DOHH2 (cell line): Measurements from ENCODE around the gene CCBE1.

Experiments
- H3F3A ChIP-seq: fragments of 200-600 bp; sonication (generic), shearing (Covaris generic); 2 replicates; pipeline ENCODE4 v1.6.0; 2016; ENCODE audit warnings: antibody characterized with exemption, mild to moderate bottlenecking; ENCODE audit not compliant: control insufficient read depth, insufficient read depth
- H3K27ac ChIP-seq: fragments of 200-600 bp; sonication (generic); 2 replicates; pipeline ENCODE4 v1.5.1; 2014; ENCODE audit warnings: low read depth, mild to moderate bottlenecking, low read length, moderate library complexity
- H3K27me3 ChIP-seq: fragments of 200-600 bp; sonication (generic); 2 replicates; pipeline ENCODE4 v1.6.1; 2014; ENCODE audit warnings: mild to moderate bottlenecking, low read length, mixed read lengths; ENCODE audit not compliant: control insufficient read depth
- H3K36me3 ChIP-seq: fragments of 200-600 bp; sonication (generic); 2 replicates; pipeline ENCODE4 v1.6.1; 2014; ENCODE audit warnings: mild to moderate bottlenecking, low read length, moderate library complexity, mixed read lengths; ENCODE audit not compliant: control insufficient read depth
- H3K4me1 ChIP-seq: fragments of 200-600 bp; sonication (generic); 2 replicates; pipeline ENCODE4 v1.6.1; 2014; ENCODE audit warnings: mild to moderate bottlenecking, low read length, mixed read lengths; ENCODE audit not compliant: control insufficient read depth
- H3K4me2 ChIP-seq: fragments of 200-600 bp; sonication (generic); 2 replicates; pipeline ENCODE4 v1.6.0; 2014; ENCODE audit warnings: mild to moderate bottlenecking, low read length, moderate library complexity
- H3K4me3 ChIP-seq: fragments of 200-600 bp; sonication (generic); 2 replicates; pipeline ENCODE4 v1.5.1; 2014; ENCODE audit warnings: mild to moderate bottlenecking, low read length, mixed read lengths
- H3K79me2 ChIP-seq: fragments of 200-600 bp; sonication (generic); 2 replicates; pipeline ENCODE4 v1.6.1; 2014; ENCODE audit warnings: mild to moderate bottlenecking, low read length, mixed read lengths; ENCODE audit not compliant: control insufficient read depth
- H3K9me2 ChIP-seq: fragments of 200-600 bp; sonication (generic); replicated peaks from 2 replicates; pipeline ENCODE4 v1.6.1; 2014; ENCODE audit warnings: mild to moderate bottlenecking, low read length, mixed read lengths; ENCODE audit not compliant: control insufficient read depth
- H3K9me3 ChIP-seq: fragments of 200-600 bp; sonication (generic); 2 replicates; pipeline ENCODE4 v1.6.1; 2014; ENCODE audit warnings: antibody characterized with exemption, low read length, mixed read lengths; ENCODE audit not compliant: control insufficient read depth, insufficient read depth
- H4K20me1 ChIP-seq: fragments of 200-600 bp; sonication (generic); 2 replicates; pipeline ENCODE4 v1.6.0; 2014; ENCODE audit warnings: low read depth, mild to moderate bottlenecking, antibody characterized with exemption, low read length, moderate library complexity; ENCODE audit not compliant: control insufficient read depth, insufficient read depth
- EZH2phosphoT487 ChIP-seq: fragments of 200-600 bp; sonication (generic); IDR thresholded peaks from 2 replicates; pipeline ENCODE4 v1.6.1; 2017; ENCODE audit warnings: borderline replicate concordance, mild to moderate bottlenecking, antibody characterized with exemption, low read length, moderate library complexity, mixed read lengths
- TF ChIP-seq, protein P1 (sequence below): fragments of 200-600 bp; sonication (generic); IDR thresholded peaks from one replicate; pipeline ENCODE4 v1.5.1; 2014; ENCODE audit warnings: antibody characterized with exemption, mild to moderate bottlenecking, low read depth, low read length; ENCODE audit not compliant: poor library complexity, severe bottlenecking

Gene CCBE1

DNA sequence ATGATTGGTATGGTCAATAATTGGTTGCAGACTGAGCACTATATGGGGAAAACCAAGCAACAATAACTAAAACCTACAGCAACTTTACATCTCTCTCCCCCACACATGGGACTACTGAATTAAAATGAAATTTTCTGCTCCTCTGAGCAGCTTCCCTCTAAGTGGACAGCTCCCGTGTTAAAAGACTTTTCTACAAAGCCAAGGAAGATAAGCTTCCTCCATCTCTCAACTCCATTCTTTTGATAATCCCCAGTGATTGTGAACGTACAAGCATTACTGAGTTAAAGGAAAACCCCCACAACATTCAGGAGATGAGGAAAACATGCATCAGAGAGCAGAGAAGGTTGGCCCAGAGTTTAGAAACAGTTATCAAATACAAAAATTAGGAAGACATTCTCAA lies 21.9 kb downstream of the CCBE1 start:
- no peaks in the 10 kb centered on the region for H4K20me1 ChIP-seq
- no peak overlapping the region for H3K27ac ChIP-seq
- no peaks in the 10 kb centered on the region for H3K9me3 ChIP-seq
- H3K36me3 ChIP-seq: no peaks in the 10 kb centered on the region
- no peaks in the 10 kb centered on the region for H3F3A ChIP-seq
- H3K4me2 ChIP-seq: no peak overlapping the region
- H3K4me3 ChIP-seq: no peak overlapping the region
- H3K27me3 ChIP-seq: no peaks in the 10 kb centered on the region
- TF ChIP-seq EZH2phosphoT487: no peak
- TF ChIP-seq, protein P1, sequence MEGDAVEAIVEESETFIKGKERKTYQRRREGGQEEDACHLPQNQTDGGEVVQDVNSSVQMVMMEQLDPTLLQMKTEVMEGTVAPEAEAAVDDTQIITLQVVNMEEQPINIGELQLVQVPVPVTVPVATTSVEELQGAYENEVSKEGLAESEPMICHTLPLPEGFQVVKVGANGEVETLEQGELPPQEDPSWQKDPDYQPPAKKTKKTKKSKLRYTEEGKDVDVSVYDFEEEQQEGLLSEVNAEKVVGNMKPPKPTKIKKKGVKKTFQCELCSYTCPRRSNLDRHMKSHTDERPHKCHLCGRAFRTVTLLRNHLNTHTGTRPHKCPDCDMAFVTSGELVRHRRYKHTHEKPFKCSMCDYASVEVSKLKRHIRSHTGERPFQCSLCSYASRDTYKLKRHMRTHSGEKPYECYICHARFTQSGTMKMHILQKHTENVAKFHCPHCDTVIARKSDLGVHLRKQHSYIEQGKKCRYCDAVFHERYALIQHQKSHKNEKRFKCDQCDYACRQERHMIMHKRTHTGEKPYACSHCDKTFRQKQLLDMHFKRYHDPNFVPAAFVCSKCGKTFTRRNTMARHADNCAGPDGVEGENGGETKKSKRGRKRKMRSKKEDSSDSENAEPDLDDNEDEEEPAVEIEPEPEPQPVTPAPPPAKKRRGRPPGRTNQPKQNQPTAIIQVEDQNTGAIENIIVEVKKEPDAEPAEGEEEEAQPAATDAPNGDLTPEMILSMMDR: no peak
- no peaks in the 10 kb centered on the region for H3K79me2 ChIP-seq
- H3K4me1 ChIP-seq: no peaks in the 10 kb centered on the region
- no peaks in the 10 kb centered on the region for H3K9me2 ChIP-seq

- Histone ChIP-seq H4K20me1 (no peaks in the 10 kb centered on the region), H3K27ac (no peak overlapping the region), H3K9me2 (no peaks in the 10 kb centered on the region), H3K9me3 (no peaks in the 10 kb centered on the region), H3K27me3 (no peaks in the 10 kb centered on the region), H3K4me3 (no peak overlapping the region), H3K4me1 (no peaks in the 10 kb centered on the region), H3K36me3 (no peaks in the 10 kb centered on the region), H3K4me2 (no peak overlapping the region), H3K79me2 (no peaks in the 10 kb centered on the region), H3F3A (no peaks in the 10 kb centered on the region)
- TF ChIP-seq, protein P1: no peak
- TF ChIP-seq EZH2phosphoT487: no peak
These were observed 22.3 kb downstream of the CCBE1 start for GRCh38 chr18:59674903-59675270.

GRCh38 chr18:59674186-59674902 lies 22.9 kb downstream of the CCBE1 start:
- Histone ChIP-seq H3K27me3 (no peaks in the 10 kb centered on the region), H4K20me1 (no peaks in the 10 kb centered on the region), H3F3A (no peaks in the 10 kb centered on the region), H3K4me1 (no peaks in the 10 kb centered on the region), H3K36me3 (no peaks in the 10 kb centered on the region), H3K4me2 (no peak overlapping the region), H3K4me3 (no peak overlapping the region), H3K9me2 (no peaks in the 10 kb centered on the region), H3K9me3 (no peaks in the 10 kb centered on the region), H3K27ac (no peak overlapping the region), H3K79me2 (no peaks in the 10 kb centered on the region)
- no peak for TF ChIP-seq EZH2phosphoT487
- TF ChIP-seq, protein P1: no peak
